Suprapubic skin (tissue), 4 donors: ENCODE measurements around the gene ATP8B3. TPM values are rescaled to one million over a fixed set of nuclear protein-coding genes. Genes with fewer than 3 reads are reported as not detected.

ENCODE experiments used
- DNase-seq, 2 donors: peaks; one replicate each; pipeline ENCODE4 v3.0.0-alpha.2; 2019; ENCODE audit warnings: low spot score in 2 of 2
- H3K27ac ChIP-seq: fragments of 200-600 bp; sonication (generic); one replicate; pipeline ENCODE4 v1.5.1; 2019
- H3K27me3 ChIP-seq: fragments of 200-600 bp; sonication (generic); one replicate; pipeline ENCODE4 v1.5.1; 2019
- H3K36me3 ChIP-seq: fragments of 200-600 bp; sonication (generic); one replicate; pipeline ENCODE4 v1.5.1; 2019
- H3K4me1 ChIP-seq: fragments of 200-600 bp; sonication (generic); one replicate; pipeline ENCODE4 v1.5.1; 2019
- H3K4me3 ChIP-seq: fragments of 200-600 bp; sonication (generic); one replicate; pipeline ENCODE4 v1.5.1; 2019; ENCODE audit warnings: mild to moderate bottlenecking
- H3K9me3 ChIP-seq: fragments of 200-600 bp; sonication (generic); one replicate; pipeline ENCODE4 v1.5.1; 2019
- EP300 ChIP-seq: sonication (generic); formaldehyde crosslinking; IDR thresholded peaks from one replicate; pipeline ENCODE4 v1.6.1; 2017; ENCODE audit warnings: antibody characterized with exemption
- POLR2A ChIP-seq, 2 donors: fragments of 450-650 bp; IDR thresholded peaks; one replicate each; pipeline ENCODE4 v1.6.1; 2017; ENCODE audit warnings: antibody characterized with exemption in 2 of 2, mild to moderate bottlenecking in 2 of 2, moderate library complexity in 2 of 2
- POLR2AphosphoS5 ChIP-seq, 3 donors: sonication (generic); formaldehyde crosslinking; IDR thresholded peaks; one replicate each; pipeline ENCODE4 v1.6.1; 2017; ENCODE audit warnings: antibody characterized with exemption in 3 of 3
- WGBS: methylation state at CpG from one replicate; pipeline ENCODE4 v1.1.5; 2018; 5-methylcytosine and 5-hydroxymethylcytosine counted together
- total RNA-seq, 4 donors: library from RNA; depleted of rRNA; stranded (reverse); fragments of >200 nt; gene quantifications; one replicate each; pipeline ENCODE4 v1.1.0, GENCODE V29; 2016
- TF ChIP-seq, protein P1 (sequence below), 2 donors: fragments of 200-600 bp in 1 of 2; fragments of 450-650 bp in 1 of 2; sonication (generic) in 1 of 2; IDR thresholded peaks; one replicate each; pipeline ENCODE4 v1.5.1; 2016 to 2019; ENCODE audit warnings: antibody characterized with exemption in 2 of 2, mild to moderate bottlenecking in 1 of 2, moderate library complexity in 1 of 2

ATP8B3 gene
- total RNA-seq, 4 donors from 2014 or later, result 1.5 to 3.8 (median 1.8) TPM

DNA sequence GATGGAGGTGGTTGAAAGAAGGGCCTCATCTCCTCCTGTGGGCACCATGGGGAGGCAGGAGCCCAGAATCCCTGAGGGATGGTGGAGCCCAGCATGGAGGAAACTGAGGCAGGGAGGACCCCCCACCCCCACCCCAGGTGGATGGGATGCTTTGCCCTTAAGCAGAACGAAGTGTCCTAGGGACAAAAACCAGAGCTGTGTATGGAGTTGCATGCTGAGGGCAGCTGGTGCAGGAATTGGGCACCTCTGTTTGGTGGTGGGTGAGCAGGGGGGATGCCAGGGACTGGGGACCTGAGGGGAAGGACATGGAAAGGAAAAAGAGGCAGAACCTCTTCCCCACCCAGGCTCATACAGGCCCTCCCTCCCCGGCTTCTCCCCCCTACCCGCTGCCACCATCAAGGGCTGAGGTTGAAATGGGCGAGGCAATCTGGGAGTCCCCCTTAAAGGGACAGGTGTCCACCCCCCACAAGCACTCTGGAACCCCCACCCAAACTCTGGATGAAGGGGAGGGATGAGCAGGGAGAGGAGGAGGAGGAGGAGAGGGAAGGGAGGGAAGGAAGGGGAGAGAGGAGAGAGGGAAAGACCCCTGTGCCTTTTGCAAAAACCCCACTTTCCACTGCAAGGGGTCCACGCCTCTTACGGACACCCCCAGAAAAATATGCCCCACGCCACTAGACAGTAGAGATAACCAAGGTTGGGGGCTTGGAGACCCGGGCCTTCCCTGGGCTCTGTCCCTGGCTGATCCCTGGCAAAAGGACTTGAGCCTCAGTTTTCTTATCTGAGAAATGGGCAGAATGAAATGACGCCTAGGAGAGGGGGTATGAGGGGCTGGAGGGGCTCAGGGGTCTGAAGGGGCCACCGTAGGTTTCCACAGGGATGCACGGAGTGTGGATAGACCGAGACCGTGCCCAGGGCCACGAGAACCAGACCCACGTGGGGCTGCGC is 52.8 kb downstream of the ATP8B3 start:
- Histone ChIP-seq H3K36me3 (no peaks in the 10 kb centered on the region), H3K27ac (no peak overlapping the region), H3K4me3 (no peak overlapping the region), H3K9me3 (no peaks in the 10 kb centered on the region), H3K27me3 (peaks cover 100% of the 10 kb centered on the region), H3K4me1 (peaks cover 20% of the 10 kb centered on the region)
- no peak for TF ChIP-seq POLR2A (IDR thresholded peaks at IDR 0.05)
- no peak for TF ChIP-seq POLR2AphosphoS5 (IDR thresholded peaks at IDR 0.05)
- no peak for TF ChIP-seq EP300
- TF ChIP-seq, protein P1, sequence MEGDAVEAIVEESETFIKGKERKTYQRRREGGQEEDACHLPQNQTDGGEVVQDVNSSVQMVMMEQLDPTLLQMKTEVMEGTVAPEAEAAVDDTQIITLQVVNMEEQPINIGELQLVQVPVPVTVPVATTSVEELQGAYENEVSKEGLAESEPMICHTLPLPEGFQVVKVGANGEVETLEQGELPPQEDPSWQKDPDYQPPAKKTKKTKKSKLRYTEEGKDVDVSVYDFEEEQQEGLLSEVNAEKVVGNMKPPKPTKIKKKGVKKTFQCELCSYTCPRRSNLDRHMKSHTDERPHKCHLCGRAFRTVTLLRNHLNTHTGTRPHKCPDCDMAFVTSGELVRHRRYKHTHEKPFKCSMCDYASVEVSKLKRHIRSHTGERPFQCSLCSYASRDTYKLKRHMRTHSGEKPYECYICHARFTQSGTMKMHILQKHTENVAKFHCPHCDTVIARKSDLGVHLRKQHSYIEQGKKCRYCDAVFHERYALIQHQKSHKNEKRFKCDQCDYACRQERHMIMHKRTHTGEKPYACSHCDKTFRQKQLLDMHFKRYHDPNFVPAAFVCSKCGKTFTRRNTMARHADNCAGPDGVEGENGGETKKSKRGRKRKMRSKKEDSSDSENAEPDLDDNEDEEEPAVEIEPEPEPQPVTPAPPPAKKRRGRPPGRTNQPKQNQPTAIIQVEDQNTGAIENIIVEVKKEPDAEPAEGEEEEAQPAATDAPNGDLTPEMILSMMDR (IDR thresholded peaks at IDR 0.05), result no peak
- WGBS, result 13% methylated on average over 8 of the region's 16 CpGs
- DNase-seq, result no peak

DNA sequence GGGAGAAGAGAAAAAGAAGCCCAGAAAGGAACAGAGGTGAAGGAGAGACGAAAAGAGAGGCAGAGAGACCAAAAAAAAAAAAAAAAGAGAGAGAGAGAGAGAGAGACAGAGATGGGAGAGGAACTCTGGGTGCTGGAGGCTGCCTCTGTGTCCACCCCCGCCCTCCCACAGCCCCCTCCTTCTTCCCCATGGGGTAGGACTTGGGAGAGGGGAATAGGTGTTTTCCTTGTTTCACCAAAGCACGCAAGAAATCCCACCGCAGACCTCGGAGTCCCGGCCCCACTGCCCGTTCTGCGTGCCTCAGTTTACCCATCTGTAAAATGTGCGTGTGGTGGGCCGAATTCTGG is 53.9 kb downstream of the ATP8B3 start:
- peaks cover 99% of the 10 kb centered on the region for H3K27me3 ChIP-seq
- no peak overlapping the region for H3K27ac ChIP-seq
- no peak for DNase-seq
- H3K36me3 ChIP-seq, result no peaks in the 10 kb centered on the region
- no peak overlapping the region for H3K4me3 ChIP-seq
- peaks cover 20% of the 10 kb centered on the region for H3K4me1 ChIP-seq
- 11% methylated on average over 10 of the region's 10 CpGs for WGBS
- no peaks in the 10 kb centered on the region for H3K9me3 ChIP-seq
- TF ChIP-seq POLR2AphosphoS5 (IDR thresholded peaks at IDR 0.05) (no peak), EP300 (no peak)

DNA sequence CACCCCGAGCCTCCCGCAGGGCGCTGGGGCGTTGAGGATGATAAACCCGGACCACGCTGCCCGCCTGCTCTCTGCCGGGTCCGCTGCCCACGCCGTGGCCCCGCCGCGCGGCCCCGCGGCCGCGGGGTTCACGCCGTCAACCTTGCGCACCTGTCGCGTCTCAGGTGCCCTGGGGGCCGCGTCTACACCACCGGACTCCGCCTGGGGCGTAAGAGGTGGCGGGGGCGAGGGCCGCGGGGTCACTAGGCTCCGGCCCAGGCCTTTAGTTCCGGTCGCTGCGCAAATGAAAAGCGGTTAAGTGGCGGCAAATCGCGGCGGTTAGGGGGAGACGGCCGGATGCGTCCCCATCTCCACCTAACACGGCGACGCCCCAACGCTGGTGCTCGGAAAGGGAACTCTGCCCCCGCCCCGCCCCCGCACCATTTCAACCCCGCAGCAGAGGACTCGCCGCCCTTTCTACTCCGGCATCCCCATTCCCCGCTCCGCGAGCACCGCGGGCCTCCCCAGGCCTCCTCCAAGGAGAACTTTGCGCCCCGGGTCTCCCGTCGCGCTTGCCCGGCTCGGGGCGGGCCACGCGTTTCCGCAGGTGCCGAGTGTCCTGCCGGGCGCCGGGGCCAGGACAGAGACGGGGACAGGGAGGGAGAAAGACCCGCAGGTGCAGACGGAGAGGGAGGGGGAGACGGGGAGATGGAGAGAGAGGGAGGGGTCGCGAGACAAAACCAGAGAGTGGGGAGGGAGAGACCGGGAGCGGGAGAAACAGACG is 54.4 kb downstream of the ATP8B3 start:
- 2% methylated on average over 24 of the region's 86 CpGs for WGBS
- H3K27ac ChIP-seq, result no peak overlapping the region
- TF ChIP-seq POLR2AphosphoS5 (IDR thresholded peaks at IDR 0.05) (no peak), EP300 (no peak), POLR2A (IDR thresholded peaks at IDR 0.05) (no peak)
- TF ChIP-seq, protein P1 (IDR thresholded peaks at IDR 0.05), result no peak
- no peaks in the 10 kb centered on the region for H3K36me3 ChIP-seq
- H3K27me3 ChIP-seq, result peaks cover 99% of the 10 kb centered on the region
- H3K4me3 ChIP-seq, result no peak overlapping the region
- no peak for DNase-seq
- no peaks in the 10 kb centered on the region for H3K9me3 ChIP-seq
- peaks cover 20% of the 10 kb centered on the region for H3K4me1 ChIP-seq

DNA sequence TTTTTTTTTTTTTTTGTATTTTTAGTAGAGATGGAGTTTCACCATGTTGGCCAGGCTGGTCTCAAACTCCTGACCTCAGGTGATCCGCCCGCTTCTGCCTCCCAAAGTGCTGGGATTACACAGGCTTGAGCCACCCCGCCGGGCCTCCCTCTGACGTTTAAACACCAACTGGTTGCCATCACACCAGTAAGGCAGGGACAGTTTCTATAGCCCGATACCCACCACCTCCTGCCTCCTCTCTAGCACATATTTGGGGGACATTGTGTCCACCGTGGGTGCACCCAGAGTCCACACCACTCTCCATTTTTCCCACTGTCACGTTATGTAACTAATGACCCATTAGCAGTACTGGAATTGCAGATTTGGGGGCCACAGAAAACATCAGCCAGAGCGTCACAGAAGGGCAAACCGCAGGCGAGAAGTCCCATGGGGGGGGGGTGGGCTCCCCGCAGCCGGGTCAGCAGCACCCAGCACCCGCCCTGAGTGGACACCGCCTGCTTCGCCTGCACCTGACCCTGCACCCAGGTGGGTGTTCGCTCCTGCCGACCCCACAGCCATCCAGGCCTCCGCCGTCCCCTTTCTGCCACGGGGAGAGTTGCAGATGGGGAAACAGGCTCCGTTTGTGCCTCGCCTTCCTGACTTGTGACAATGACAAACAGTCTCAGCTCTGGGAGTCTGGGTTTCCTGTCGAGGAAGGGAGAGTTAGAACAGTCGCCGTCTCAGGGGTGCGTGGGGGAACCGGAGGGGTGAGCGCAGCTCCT is 55.2 kb downstream of the ATP8B3 start:
- Histone ChIP-seq H3K27ac (no peak overlapping the region), H3K4me1 (peaks cover 20% of the 10 kb centered on the region), H3K9me3 (no peaks in the 10 kb centered on the region), H3K27me3 (peaks cover 99% of the 10 kb centered on the region), H3K36me3 (no peaks in the 10 kb centered on the region), H3K4me3 (no peak overlapping the region)
- TF ChIP-seq POLR2AphosphoS5 (IDR thresholded peaks at IDR 0.05) (no peak), EP300 (no peak), POLR2A (IDR thresholded peaks at IDR 0.05) (no peak)
- TF ChIP-seq, protein P1 (IDR thresholded peaks at IDR 0.05), result no peak
- no peak for DNase-seq
- 0% methylated on average over 8 of the region's 29 CpGs for WGBS

DNA sequence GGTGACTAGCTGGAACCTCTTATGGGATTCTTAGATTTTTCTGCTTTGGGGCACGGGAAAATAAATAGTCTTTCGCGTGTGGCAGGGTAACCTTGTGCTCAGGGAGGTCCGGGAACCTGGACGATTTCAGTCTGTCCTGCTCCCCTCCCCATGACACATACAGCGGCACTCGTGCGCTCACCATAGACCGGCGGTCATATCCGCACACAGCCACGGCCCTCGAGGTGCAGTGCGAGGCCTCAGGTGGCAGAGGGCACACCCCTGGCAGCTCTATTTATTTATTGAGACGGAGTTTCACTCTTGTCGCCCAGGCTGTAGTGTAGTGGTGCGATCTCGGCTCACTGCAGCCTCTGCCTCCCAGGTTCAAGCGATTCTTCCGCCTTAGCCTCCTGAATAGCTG is 55.8 kb downstream of the ATP8B3 start:
- Histone ChIP-seq H3K27me3 (peaks cover 99% of the 10 kb centered on the region), H3K27ac (no peak overlapping the region), H3K9me3 (no peaks in the 10 kb centered on the region), H3K4me1 (peaks cover 20% of the 10 kb centered on the region), H3K36me3 (no peaks in the 10 kb centered on the region), H3K4me3 (no peak overlapping the region)
- DNase-seq, result no peak
- TF ChIP-seq, protein P1 (IDR thresholded peaks at IDR 0.05), result no peak
- TF ChIP-seq POLR2AphosphoS5 (IDR thresholded peaks at IDR 0.05) (no peak), EP300 (no peak), POLR2A (IDR thresholded peaks at IDR 0.05) (no peak)
- 7% methylated on average over 12 of the region's 20 CpGs for WGBS
